ENCODE results near the gene EHD1.
A peak's percentile ranks its signal among the peaks of the same experiment; 100 is the strongest.

Gene EHD1

GRCh38 chr11:64887234-64887756 lies 8.9 kb upstream of the EHD1 start:
- TF ChIP-seq, protein P1, sequence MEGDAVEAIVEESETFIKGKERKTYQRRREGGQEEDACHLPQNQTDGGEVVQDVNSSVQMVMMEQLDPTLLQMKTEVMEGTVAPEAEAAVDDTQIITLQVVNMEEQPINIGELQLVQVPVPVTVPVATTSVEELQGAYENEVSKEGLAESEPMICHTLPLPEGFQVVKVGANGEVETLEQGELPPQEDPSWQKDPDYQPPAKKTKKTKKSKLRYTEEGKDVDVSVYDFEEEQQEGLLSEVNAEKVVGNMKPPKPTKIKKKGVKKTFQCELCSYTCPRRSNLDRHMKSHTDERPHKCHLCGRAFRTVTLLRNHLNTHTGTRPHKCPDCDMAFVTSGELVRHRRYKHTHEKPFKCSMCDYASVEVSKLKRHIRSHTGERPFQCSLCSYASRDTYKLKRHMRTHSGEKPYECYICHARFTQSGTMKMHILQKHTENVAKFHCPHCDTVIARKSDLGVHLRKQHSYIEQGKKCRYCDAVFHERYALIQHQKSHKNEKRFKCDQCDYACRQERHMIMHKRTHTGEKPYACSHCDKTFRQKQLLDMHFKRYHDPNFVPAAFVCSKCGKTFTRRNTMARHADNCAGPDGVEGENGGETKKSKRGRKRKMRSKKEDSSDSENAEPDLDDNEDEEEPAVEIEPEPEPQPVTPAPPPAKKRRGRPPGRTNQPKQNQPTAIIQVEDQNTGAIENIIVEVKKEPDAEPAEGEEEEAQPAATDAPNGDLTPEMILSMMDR (IDR thresholded peaks at IDR 0.05; ENCODE audit: unreplicated experiment in 3 of 3) = no peak
- Mint-ChIP-seq H3K9me3 (no peaks in the 10 kb centered on the region), H3K4me3 (peak overlapping the region; percentile 8 to 57 (median 10)), H3K27ac (peak overlapping the region; percentile 27 to 82 (median 79)), H3K4me1 (peaks cover 9% of the 10 kb centered on the region), H3K27me3 (ENCODE audit: low read depth) (no peaks in the 10 kb centered on the region), H3K36me3 (ENCODE audit: low read depth) (no peaks in the 10 kb centered on the region)

DNA sequence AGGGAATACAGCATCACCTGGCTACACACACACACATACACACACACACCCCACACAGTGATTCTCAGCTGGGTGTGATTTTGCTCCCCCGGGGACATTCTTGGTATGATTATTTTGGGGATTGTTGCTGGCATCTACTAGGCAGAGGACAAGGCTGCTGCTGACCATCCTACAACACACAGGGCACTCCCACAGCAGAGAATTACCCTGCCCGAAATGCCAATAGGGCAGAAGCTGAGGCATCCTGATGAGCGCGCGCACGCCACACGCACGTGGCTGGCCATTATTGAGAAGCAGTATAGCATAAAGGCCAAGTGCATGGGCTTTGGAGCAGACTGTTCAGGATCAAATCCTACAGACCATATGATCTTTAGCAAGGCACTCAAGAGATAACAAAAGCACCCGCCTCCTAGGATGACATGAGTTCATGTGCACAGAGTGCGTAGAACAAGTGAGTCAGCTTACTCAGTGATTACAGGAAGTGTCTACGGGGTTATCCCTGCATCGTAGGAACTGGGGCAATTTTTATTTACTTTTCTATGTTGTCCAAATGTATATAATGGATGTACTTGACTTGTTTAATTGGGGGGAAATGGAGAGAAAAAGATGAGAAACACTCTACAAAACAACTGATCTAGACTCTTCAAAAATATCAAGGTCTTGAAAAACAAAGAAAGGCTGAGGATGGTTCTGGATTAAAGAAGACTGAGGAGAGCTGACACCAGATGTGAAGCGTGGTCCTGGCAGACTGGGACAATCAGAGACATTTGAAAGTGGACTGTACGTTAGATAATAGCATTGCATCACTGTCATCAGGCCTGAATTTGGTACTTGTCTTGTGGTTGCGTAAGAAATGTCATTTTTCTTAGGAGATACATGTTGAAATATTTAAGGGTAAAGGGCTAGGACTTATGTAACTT lies 7.2 kb upstream of the EHD1 start:
- Mint-ChIP-seq H3K27me3 (ENCODE audit: low read depth) (no peaks in the 10 kb centered on the region), H3K27ac (no peak overlapping the region), H3K4me3 (no peak overlapping the region), H3K36me3 (ENCODE audit: low read depth) (no peaks in the 10 kb centered on the region), H3K9me3 (no peaks in the 10 kb centered on the region), H3K4me1 (peaks cover 16% of the 10 kb centered on the region)
- TF ChIP-seq, protein P1 (IDR thresholded peaks at IDR 0.05; ENCODE audit: unreplicated experiment in 3 of 3) = no peak

DNA sequence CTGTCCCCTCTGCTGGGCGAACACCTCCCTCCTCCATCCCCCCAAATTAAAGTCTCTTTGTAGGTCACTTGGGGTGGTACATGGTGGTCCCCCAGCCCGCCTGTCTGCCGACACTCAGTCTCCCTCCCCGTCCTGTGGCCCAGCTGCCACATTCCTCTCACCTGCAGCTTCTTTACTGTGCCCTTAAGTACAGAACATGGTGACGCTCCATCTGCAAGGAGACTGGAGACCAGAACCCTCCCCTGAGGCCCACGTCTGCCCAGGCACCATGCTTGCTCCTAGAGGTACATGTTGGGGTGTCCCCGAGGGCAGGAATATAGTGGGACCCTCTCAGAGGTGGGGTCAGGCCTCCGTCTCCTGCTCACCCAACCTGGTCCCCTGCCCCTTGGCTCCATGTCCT lies 5.6 kb upstream of the EHD1 start:
- TF ChIP-seq, protein P1 (IDR thresholded peaks at IDR 0.05; ENCODE audit: unreplicated experiment in 3 of 3) = no peak
- H3K9me3 Mint-ChIP-seq = no peaks in the 10 kb centered on the region
- H3K27ac Mint-ChIP-seq = no peak overlapping the region
- no peaks in the 10 kb centered on the region for H3K36me3 Mint-ChIP-seq (ENCODE audit: low read depth)
- no peaks in the 10 kb centered on the region for H3K27me3 Mint-ChIP-seq (ENCODE audit: low read depth)
- no peak overlapping the region for H3K4me3 Mint-ChIP-seq
- peaks cover 23% of the 10 kb centered on the region for H3K4me1 Mint-ChIP-seq

GRCh38 chr11:64883575-64883974 lies 5.2 kb upstream of the EHD1 start:
- H3K9me3 Mint-ChIP-seq = no peaks in the 10 kb centered on the region
- H3K4me3 Mint-ChIP-seq = no peak overlapping the region
- TF ChIP-seq, protein P1 (IDR thresholded peaks at IDR 0.05; ENCODE audit: unreplicated experiment in 3 of 3) = no peak
- H3K36me3 Mint-ChIP-seq (ENCODE audit: low read depth) = no peaks in the 10 kb centered on the region
- no peaks in the 10 kb centered on the region for H3K27me3 Mint-ChIP-seq (ENCODE audit: low read depth)
- H3K4me1 Mint-ChIP-seq = peaks cover 26% of the 10 kb centered on the region
- no peak overlapping the region for H3K27ac Mint-ChIP-seq

GRCh38 chr11:64882243-64882642 lies 3.8 kb upstream of the EHD1 start:
- Mint-ChIP-seq H3K4me1 (peaks cover 21% of the 10 kb centered on the region), H3K4me3 (no peak overlapping the region), H3K9me3 (no peaks in the 10 kb centered on the region), H3K27me3 (ENCODE audit: low read depth) (no peaks in the 10 kb centered on the region), H3K27ac (no peak overlapping the region), H3K36me3 (ENCODE audit: low read depth) (no peaks in the 10 kb centered on the region)
- TF ChIP-seq, protein P1 (IDR thresholded peaks at IDR 0.05; ENCODE audit: unreplicated experiment in 3 of 3) = no peak
